Islet of Langerhans (tissue), 1 donor: Measurements from ENCODE around the gene APLP1.
"Not testable (repeated sequence)": the region's sequence is repeated elsewhere in the genome, so short reads cannot be mapped to it uniquely, and the experiment has no call there.

Source experiments
- FAIRE-seq: peaks from one replicate; lab custom pipeline; 2011; peaks lifted over from hg19 to GRCh38; lab: Jason Lieb, UNC

Gene APLP1

GRCh38 chr19:35852029-35852780 lies 16.2 kb upstream of the APLP1 start, which contains the start of gene NPHS1:
TSS of gene NPHS1 (minus strand) at chr19:35852504. CDS start at chr19:35851837, 667 bp downstream.
- no peak for FAIRE-seq

- no peak for FAIRE-seq
Measured at GRCh38 chr19:35853038-35853756, 15.2 kb upstream of the APLP1 start.

GRCh38 chr19:35856546-35857149 lies 11.7 kb upstream of the APLP1 start, which contains the start of gene KIRREL2:
TSS of gene KIRREL2 (plus strand) at chr19:35856911. CDS start at chr19:35857120, 209 bp downstream.
- no peak for FAIRE-seq

GRCh38 chr19:35858311-35858710 lies 10.1 kb upstream of the APLP1 start:
- FAIRE-seq, result no peak

GRCh38 chr19:35859414-35859813 lies 9.0 kb upstream of the APLP1 start:
- FAIRE-seq, result no peak

- no peak for FAIRE-seq
Measured at GRCh38 chr19:35860436-35860817, 7.9 kb upstream of the APLP1 start.

- FAIRE-seq, result no peak
Measured at GRCh38 chr19:35860818-35861639, 7.3 kb upstream of the APLP1 start.

- no peak for FAIRE-seq
Measured at GRCh38 chr19:35861640-35862160, 6.7 kb upstream of the APLP1 start.

GRCh38 chr19:35862528-35862927 lies 5.8 kb upstream of the APLP1 start:
- no peak for FAIRE-seq

- FAIRE-seq, result no peak
Measured at GRCh38 chr19:35863018-35863417, 5.4 kb upstream of the APLP1 start.

GRCh38 chr19:35868823-35869326 lies 501 bp downstream of the APLP1 start:
- no peak for FAIRE-seq

GRCh38 chr19:35869327-35870123 lies 1.2 kb downstream of the APLP1 start:
- FAIRE-seq, result no peak

- FAIRE-seq, result not testable (repeated sequence)
Measured at GRCh38 chr19:35870124-35870736, 1.9 kb downstream of the APLP1 start.

GRCh38 chr19:35870798-35871197 lies 2.4 kb downstream of the APLP1 start:
- FAIRE-seq, result no peak

- no peak for FAIRE-seq
Measured at GRCh38 chr19:35871611-35872010, 3.2 kb downstream of the APLP1 start.

GRCh38 chr19:35872180-35872579 lies 3.8 kb downstream of the APLP1 start:
- no peak for FAIRE-seq

GRCh38 chr19:35874392-35874930 lies 6.1 kb downstream of the APLP1 start:
- no peak for FAIRE-seq

- FAIRE-seq, result no peak
Measured at GRCh38 chr19:35879068-35879467, 10.7 kb downstream of the APLP1 start.

GRCh38 chr19:35879770-35880317 lies 11.5 kb downstream of the APLP1 start:
- no peak for FAIRE-seq
